GM19395 (cell line): ENCODE measurements around the gene XRCC5.
A peak's percentile ranks its signal among the peaks of the same experiment; 100 is the strongest.
"Not testable (repeated sequence)": the region's sequence is repeated elsewhere in the genome, so short reads cannot be mapped to it uniquely, and the experiment has no call there.

Source experiments
- ATAC-seq: cut with Tn5 transposase; IDR thresholded peaks from one replicate; pipeline ENCODE4 v1.9.1; 2021; ENCODE audit warnings: mild to moderate bottlenecking, moderate library complexity; ENCODE audit not compliant: unreplicated experiment

Gene XRCC5

DNA sequence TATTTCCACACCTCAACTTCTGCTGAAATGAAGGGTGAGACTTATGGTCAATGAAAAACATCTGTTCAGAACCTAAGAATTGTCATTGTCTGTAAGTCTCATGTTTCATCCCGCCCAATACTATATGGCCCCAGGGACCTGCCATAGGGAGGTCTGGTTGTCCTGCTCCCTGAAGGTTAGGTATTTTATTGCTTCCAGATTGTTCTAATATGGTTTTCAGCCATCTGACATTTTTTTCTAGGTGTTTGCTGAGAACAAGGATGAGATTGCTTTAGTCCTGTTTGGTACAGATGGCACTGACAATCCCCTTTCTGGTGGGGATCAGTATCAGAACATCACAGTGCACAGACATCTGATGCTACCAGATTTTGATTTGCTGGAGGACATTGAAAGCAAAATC is 7.3 kb downstream of the XRCC5 start:
- ATAC-seq: no peak

DNA sequence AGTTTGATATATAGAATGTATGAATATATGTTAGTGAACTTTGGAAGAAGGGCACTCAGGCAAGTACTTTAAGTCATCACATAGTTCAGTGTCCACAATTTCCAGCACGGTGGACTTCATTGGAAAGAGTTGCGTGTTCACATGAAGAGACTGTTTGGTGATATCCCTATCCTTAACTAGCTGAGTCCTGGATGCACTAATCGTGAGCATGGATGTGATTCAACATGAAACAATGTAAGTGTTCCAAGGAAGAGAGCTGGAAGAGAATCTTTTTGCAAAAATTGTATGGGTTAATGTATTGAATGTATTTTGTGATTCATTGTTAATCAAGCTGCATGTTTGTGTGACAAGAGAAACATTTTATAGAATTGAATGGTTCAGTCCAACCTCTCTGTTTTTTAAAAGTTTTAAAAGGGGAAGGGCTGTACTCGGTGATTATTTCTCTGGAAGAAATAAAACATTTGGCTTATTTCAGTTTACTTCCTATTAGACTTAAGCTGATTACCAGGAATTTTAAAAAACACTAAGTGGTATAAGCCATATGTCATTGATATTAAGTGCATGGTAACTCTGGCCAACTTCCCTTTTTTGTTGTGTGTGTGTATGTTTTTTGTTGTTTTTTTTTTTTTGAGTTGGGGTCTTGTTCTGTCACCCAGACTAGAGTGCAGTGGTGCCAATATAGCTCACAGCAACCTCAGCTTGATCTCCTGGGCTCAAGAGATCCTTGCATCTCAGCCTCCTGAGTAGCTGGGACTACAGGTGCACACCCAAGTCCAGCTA is 8.6 kb downstream of the XRCC5 start:
- no peak for ATAC-seq

DNA sequence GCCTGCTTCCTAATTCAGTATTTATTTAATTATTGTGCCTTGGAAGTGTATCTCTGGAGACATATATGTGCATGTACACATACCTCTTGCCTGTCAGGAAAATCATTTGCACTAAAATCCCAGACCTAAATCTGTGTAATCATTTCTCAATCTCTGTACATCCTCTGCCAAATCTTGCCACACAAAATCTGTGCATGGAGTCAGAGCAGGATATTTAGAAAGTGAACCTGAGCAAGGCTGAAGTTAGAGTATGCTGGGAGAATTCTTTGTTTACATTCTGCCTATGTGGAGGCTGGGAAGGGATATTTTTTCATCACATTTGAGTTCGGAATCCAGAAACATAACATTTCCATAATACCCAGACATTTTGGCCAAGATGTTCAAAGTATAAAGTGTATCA is 9.3 kb downstream of the XRCC5 start:
- no peak for ATAC-seq

DNA sequence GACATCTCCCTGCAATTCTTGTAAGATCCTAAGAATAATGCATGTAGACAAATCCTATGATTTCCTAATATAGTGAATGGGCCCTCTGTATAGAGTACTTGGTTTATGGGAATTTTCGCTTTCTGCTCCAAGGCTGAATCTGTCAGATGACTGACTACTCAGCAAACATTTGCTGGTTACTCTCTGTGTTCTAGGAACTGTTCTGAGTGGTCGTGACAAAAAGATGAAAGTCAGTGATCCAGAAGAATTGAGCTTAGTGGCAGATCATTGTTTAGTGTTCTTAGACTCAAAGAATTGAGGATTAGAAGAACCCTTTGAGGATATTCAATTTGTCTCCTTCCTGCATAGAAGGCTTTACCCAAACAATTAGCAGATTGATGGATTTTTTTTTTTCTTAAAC is 10.0 kb downstream of the XRCC5 start:
- no peak for ATAC-seq

DNA sequence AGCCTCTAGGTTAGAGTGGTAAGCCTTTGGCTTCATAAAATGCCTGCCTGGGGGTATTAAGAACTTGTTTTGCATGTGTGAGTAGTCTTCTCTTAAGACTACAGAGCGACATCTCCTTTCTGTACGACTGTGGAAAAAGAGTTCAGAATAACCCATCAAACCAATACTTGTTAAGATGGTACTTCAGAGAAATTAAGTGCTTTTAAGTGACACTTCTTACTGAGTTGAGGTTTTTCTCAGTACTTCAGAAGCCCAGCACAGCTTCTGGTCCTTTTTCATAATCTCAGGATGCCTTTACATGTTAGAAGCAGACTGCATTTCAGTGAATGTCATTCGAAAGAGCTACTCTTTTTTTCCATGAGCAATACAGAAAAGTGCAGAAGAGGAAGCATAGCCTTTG is 10.8 kb downstream of the XRCC5 start:
- no peak for ATAC-seq

DNA sequence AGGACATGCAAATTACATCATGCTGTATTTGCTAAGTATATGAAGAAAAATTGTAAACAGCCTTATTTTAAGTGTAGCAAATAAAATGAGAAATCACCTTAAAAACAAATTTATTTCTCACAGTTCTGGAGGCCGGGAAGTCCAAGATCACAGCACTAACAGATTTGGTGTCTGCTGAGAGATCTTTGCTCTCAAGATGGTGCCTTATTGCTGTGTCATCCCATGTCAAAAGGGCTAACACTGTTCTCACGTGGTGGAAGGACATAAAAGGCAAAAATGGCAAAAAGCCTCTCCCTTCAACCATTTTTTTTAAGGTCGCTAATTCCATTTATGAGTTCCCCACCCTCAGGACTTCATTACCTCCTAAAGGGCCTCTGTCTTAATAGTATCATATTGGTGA is 12.1 kb downstream of the XRCC5 start:
- no peak for ATAC-seq

DNA sequence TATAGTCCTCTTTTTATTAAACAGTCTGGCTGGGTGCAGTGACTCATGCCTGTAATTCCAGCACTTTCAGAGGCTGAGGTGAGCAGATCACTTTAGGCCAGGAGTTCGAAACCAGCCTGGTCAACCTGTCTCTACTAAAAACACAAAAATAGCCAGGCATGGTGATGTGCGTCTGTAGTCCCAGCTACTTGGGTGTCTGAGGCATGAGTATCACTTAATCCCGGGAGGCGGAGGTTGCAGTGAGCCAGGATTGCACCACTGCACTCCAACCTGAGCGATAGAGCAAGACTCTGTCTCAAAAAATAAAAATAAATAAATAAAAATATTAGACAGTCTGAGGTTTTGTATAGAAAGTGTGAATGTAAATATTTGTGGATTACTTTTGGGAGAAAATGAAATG is 17.8 kb downstream of the XRCC5 start:
- no peak for ATAC-seq

DNA sequence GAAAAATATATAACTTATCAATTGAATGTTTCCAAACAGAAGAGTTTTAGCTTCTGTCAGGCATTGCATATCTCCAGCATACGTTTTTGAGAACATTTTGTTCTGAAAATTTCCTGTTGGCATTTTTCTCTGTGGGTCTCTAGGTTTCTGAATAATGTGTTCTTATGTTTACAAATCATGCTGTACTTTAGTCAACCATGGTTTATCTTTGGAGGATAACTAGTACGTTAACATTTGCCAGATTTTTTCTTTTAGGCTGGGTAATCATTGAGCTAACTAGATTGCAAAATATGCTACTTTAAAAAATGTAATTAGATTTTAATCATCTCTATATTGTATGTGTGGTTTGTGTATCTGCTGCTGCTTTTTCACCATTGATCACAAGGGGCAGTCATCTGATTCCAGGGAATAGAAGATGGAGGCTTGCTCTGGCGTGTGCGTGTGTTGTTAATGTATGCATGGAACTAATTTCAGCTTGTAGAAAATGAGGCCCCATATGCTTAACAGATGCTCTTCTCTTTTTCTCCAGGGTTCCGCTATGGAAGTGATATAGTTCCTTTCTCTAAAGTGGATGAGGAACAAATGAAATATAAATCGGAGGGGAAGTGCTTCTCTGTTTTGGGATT is 21.3 kb downstream of the XRCC5 start:
- ATAC-seq: no peak

DNA sequence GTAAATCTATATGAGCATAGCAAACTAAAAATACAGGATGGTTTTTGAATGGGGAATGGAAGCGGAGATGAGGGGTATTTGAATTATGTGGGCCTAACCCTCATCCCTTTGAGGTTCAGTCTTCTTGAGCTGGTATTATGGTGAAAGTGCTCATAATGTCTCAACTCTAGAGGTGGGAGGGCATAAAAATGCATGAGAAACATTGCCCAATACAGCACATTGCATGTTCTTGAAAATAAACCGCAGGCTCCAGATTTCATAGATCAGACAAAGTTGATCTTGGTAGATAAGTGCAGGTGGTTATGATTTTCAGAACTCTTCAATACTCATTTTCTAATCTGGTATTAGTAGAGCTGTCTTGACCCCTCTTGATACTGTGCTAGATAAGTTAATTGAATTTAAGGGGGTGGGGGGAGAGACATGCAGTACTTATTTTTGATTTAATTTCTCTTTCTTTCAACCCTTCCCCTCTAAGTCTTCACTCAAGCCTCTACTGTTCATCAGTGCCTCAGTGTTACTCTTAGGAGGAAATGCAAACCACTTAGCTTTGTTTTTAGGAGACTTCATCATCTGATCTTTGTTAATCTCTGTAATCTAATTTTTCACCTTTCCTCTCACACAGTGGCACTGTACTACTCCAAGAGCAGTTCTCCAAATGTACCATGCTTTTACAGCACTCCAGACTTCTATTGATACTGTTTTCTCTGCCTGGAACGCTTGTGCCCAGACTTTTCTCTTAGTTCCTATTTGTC is 22.2 kb downstream of the XRCC5 start:
- no peak for ATAC-seq

DNA sequence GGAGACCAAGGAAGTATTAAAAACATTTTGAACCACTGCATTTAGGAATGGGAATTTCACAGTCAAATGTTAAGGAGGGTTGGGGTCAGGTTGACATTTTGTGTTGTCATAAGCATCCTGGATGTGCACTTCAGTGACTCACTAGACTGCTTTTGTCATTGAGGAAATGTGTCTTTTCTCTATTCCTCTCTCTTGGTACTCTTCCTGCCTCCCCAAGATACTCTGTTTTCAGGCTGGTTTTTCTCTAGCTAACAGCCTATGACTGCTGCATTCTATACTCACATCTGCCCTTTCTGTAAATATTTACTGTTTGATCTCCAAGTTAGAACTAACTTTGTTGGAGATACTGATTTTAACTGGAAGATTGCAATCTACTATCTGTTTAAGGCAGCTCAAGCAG is 23.4 kb downstream of the XRCC5 start:
- no peak for ATAC-seq

DNA sequence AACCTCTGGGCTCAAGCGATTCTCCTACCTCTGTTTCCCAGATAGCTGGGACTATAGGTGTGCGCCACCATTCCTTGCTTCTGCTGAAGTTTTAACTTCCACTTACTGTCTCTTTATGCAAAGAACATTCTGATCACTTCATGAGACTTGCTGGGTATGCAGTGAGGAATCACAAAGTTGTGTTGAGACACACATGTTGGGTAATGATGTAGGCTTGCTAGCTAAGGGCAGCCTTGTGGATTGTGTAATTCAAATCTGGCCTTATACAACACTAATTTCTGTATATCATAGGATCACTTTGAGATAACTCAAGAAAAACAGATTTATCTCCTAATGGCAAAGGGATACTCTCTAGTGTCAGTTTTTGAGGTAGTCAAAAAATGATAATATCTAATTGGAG is 24.2 kb downstream of the XRCC5 start:
- no peak for ATAC-seq

DNA sequence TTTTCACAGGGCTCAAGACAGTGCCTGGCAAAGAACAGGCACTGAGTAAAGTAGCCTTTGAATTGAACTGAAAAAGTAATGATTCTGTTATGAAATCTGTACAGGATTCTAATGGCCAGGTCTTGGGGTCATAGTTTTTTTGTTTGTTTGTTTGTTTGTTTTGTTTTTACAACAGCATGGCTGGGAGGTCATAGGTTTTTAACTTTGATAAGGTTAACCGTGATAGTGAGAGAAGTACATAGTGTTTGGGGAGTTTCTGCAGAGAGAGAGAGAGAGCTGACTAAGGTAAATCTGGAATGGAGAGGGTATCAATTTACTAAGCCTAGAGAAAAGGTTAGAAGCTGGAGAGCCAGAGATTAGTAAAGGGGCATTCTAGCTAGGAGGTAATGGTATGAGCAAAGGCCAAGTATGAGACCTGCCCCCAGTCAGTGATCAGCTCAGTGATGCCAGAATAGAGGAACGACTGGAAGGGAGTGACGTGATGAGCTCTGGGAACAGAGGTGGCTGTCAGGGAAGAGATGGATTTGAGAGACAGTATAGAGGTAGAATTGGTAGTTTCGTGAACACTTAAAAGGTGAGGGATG is 25.9 kb downstream of the XRCC5 start:
- no peak for ATAC-seq

DNA sequence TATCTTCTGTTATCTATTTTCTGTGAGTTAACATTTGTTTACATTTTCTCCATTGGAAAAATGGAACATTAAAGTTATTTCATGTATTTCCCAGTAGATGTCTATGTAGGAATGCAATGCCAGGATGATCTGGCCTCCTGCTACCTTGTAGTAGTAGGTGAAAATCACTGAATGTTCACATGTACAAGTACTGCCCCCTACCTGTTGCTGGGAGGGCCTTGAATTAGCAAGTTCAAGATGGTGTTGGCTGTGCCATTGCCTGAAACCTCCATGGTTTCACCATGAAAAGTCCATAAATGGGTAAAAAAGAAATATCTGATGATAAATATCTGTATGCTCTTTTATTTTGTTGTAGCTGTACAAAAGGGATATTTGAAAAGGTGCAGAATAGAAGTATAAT is 30.7 kb downstream of the XRCC5 start:
- no peak for ATAC-seq

DNA sequence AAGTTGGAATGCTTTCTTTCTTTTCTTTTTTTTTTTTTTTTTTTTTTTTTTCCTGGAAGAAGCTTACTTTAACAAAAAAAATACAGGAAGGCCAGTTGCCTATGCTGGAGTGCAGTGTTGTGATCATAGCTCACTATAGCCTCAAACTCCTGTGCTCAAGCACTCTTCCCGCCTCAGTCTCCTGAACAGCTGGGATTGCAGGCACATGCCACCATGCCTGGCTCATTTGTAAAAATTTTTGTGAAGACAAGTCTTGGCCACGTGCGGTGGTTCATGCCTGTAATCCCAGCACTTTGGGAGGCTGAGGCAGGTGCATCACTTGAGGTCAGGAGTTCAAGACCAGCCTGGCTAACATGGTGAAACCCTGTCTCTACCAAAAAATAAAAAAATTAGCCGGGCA is 32.4 kb downstream of the XRCC5 start:
- ATAC-seq: not testable (repeated sequence)

DNA sequence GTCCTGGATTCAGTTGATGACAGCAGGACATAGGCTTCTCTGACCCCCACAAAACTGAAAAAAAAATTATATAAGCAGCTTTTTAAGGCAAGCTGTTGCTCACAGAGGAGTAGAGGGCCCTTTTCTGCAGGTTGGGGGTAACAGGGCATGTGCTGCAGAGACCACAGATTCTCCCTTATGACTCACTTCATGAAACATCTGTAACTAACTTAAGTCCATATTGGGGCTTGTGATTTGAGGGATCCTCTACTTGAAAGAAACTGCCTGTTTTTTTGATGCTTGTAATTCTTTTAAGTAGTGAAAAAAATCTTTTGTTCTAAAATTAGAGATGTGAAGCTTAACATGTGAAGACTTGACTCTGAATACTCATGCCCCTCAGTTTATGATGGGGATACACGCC is 33.4 kb downstream of the XRCC5 start:
- ATAC-seq: peak; percentile 99

DNA sequence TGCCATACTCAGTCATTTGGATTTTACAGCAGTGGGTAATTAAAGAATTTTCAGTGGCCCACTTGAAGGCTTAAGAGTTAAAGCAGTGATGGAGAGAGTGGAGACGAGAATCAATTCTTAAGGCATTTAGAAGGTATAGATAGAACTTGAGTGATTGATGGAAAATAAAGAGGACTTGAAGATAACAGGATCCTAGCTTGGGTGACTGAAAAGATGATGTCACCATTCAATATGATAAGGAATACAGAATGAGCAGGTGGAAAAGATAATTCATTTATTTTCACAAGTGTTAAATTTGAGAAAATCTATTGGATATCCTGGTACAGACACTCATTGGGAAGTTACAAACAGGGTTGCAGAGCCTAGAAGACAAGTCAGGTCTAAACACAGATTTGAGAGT is 35.2 kb downstream of the XRCC5 start:
- ATAC-seq: no peak

DNA sequence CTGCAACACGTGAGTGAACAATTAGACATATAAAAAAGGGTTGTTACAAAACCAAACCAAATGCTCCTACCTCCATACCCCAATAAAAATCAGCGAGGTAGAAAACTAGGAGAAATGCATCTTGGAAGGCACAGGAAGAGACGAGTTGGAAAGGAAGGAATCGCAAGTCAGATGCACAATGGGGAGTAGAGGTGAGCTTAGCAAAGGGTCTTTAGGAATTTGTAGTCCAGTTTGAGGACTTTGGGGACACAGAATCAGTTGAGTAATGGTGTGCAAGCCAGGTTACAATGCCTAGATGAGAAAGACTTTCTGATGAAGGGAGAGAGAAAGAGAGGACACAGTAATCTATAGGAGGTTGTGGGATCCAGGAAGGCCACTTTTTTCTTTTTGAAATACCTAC is 35.7 kb downstream of the XRCC5 start:
- ATAC-seq: no peak

DNA sequence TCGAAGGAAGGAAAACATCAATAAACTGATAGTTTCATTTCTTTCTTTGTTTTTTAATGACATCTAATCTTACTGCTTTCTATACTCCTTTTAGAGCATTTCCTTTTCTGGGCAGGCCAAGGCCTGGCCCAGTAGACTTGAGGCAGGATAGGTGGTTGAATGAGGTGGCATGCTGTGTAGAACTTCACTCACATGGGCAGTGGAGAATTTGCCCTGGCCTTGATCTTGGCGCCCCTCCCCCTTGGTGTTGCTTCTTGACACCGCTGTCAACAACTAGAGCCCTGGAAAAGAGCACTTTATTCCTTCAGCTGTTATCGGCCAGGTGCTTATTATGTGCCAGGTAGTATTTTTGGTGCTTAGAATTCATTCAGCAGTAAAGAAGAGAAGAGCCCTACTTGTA is 37.4 kb downstream of the XRCC5 start:
- ATAC-seq: no peak

DNA sequence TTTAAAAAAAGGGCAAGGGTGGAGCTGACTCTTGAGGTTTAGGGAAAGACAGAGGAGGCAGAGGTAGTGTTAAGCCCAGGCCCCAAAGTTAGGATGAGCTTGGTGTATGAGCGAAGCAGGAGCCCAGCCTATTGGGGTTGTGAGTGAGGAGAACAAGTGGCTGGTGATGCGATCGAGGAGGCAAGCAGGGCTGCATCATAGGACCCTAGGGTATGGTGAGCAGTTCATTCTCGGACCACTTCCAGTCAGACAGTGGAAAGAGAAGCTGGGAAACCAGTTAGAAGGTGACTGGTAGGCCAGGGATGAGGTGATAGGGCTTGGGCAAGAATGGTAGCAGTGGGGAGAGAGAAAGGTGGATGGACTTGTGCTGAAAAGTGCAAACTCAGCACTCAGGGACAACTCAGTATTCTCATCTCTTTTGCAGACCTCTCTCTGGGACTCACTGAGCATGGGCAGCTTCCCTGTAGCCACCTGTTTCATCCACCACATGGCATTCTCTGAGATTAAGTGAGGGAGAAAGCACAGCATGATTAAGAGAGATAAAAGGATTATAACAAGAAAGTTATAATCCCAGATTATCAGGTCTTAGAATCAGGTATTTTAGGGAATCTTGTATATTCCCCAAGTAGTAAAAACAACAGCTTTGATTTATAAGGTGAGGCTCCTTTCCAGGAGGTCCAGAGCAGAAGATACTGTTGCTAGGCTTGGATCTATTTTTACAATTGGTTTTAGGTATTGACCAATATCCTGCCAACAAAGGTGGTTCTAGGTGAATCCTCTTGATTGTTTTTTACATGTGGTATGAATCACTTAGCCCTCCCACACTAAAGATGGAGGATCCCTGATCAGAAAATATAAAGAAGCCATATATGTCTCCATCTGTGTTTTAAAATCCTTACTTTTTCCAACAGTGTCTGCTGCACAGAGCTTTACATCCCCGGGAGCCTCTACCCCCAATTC is 38.3 kb downstream of the XRCC5 start:
- ATAC-seq: no peak

DNA sequence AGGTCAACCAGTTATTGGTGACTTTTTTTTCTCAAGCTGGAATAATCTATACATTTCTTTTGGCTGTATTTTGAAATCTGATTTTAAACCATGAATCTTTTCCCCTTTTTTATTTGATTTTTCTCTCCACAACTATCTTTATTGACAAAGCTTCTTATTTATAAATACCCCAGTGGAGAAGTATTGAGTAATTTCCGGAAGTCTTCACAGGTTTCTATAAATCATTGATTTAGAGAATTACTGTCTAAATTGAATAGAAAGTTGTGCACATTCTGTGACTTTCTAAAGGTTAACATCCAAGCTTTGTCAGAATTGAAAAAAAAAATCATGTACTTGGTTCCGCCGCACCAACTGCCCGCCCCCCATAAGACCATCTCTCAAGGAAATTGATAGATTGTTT is 39.8 kb downstream of the XRCC5 start:
- no peak for ATAC-seq

DNA sequence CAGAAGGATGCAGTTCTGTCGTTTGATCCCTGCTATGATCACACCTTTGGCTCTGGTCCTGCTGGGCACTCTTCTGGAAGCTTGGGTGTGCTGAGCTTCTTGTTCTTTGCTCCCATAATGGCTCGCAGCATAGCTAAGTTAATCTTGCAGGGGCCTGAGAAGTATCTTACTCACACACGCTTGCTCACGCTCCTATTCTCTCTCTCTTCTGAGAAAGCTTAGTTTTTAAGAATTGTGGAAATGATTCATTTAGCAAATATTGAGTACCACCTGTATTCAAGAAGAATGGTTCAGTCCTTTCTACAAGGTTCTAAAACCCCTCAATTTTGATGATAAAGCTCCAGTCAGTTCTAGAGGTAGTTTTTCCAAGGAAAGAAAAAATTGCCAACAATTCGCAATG is 40.6 kb downstream of the XRCC5 start:
- no peak for ATAC-seq
